Endodermal cell (in vitro differentiated cells): ENCODE measurements around the gene FUZ. TPM values are rescaled to one million over a fixed set of nuclear protein-coding genes. Genes with fewer than 3 reads are reported as not detected.

ENCODE experiments used
- DNase-seq: peaks from one replicate; pipeline ENCODE4 v3.0.0-alpha.2; 2017
- H3K27ac ChIP-seq: 2 replicates; pipeline ENCODE4 v1.5.1; 2013; ENCODE audit warnings: mild to moderate bottlenecking, low read depth, low read length, moderate library complexity
- H3K27me3 ChIP-seq: 2 replicates; pipeline ENCODE4 v1.6.1; 2013; ENCODE audit warnings: mild to moderate bottlenecking, low read length, moderate library complexity; ENCODE audit not compliant: insufficient read depth, control insufficient read depth, poor library complexity, severe bottlenecking
- H3K36me3 ChIP-seq: 2 replicates; pipeline ENCODE4 v1.7.0; 2013; ENCODE audit warnings: mild to moderate bottlenecking, low read length, moderate library complexity; ENCODE audit not compliant: control insufficient read depth, insufficient read depth
- H3K4me1 ChIP-seq: one replicate; pipeline ENCODE4 v1.7.0; 2013; ENCODE audit warnings: low read length; ENCODE audit not compliant: control insufficient read depth, insufficient read depth
- H3K4me3 ChIP-seq: 2 replicates; pipeline ENCODE4 v1.5.1; 2013; ENCODE audit warnings: mild to moderate bottlenecking, low read length, moderate library complexity
- H3K9ac ChIP-seq: 2 replicates; pipeline ENCODE4 v1.6.1; 2013; ENCODE audit warnings: mild to moderate bottlenecking, low read length, moderate library complexity; ENCODE audit not compliant: poor library complexity, severe bottlenecking; ENCODE audit errors: extremely low read depth
- H3K9me3 ChIP-seq: 2 replicates; pipeline ENCODE4 v1.6.1; 2013; ENCODE audit warnings: mild to moderate bottlenecking, low read length, moderate library complexity; ENCODE audit not compliant: control insufficient read depth
- H3K27ac Mint-ChIP-seq: 2 replicates; pipeline ENCODE4 v1.8.0; 2020; ENCODE audit warnings: mixed read lengths
- H3K27me3 Mint-ChIP-seq: 2 replicates; pipeline ENCODE4 v1.8.0; 2021; ENCODE audit warnings: mild to moderate bottlenecking, mixed read lengths; ENCODE audit not compliant: insufficient read depth
- H3K36me3 Mint-ChIP-seq: 2 replicates; pipeline ENCODE4 v1.8.0; 2020; ENCODE audit warnings: low read depth, mixed read lengths
- H3K4me1 Mint-ChIP-seq: 2 replicates; pipeline ENCODE4 v1.8.0; 2020; ENCODE audit warnings: mixed read lengths
- H3K4me3 Mint-ChIP-seq: 2 replicates; pipeline ENCODE4 v1.8.0; 2020; ENCODE audit warnings: mild to moderate bottlenecking, moderate library complexity, mixed read lengths
- H3K9me3 Mint-ChIP-seq: 2 replicates; pipeline ENCODE4 v1.8.0; 2020; ENCODE audit warnings: mild to moderate bottlenecking, mixed read lengths
- WGBS, 2 experiments: methylation state at CpG; one replicate each; pipeline versions ENCODE4 v1.1.5 to v1.1.7; 2013; ENCODE audit warnings: missing lambda C conversion rate in 2 of 2, mixed read lengths in 1 of 2; ENCODE audit not compliant: insufficient coverage in 1 of 2, insufficient read length in 1 of 2; 5-methylcytosine and 5-hydroxymethylcytosine counted together
- total RNA-seq, 2 donors: library from RNA; stranded (reverse); fragmentation: NEBNext Ultra II Directional in 1 of 2; extraction: Animal tissue kit (Norgen Biotek cat#: 25700) in 1 of 2; gene quantifications; 2 replicates in 1 of 2; 3 replicates in 1 of 2; pipeline ENCODE4 v1.2.1, GENCODE V29; 2021
- TF ChIP-seq, protein P1 (sequence below): fragments of 200-600 bp; sonication (generic); conservative IDR thresholded peaks from 2 replicates; pipeline ENCODE4 v1.5.0; 2021; ENCODE audit warnings: antibody characterized with exemption, mild to moderate bottlenecking

Gene FUZ
- total RNA-seq, 2 donors from 2014 or later: 26.1 to 41.2 TPM

DNA sequence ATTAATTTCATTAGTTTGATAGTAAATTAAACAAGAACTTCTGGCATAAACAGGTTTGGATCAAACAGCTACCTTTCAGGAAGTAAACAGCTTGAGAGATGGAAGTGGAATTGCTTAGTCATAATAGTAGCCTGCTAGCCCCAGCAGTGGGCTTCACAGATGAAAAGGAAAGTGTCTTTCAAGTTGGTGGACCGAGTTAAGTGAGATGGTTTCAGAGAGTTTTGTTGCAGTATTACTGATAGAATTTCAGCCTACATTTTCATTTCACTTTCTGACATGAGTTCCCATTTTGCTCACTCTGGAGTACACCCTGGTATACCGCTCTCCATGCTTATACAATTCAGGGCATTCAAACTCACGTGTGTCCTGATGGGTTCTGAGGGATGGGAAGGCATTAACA, 35.8 kb upstream of the FUZ start:
- Histone ChIP-seq H3K4me1 (peaks cover 5% of the 10 kb centered on the region), H3K36me3 (peaks cover 12% of the 10 kb centered on the region), H3K4me3 (no peak overlapping the region), H3K27me3 (no peaks in the 10 kb centered on the region), H3K9me3 (peaks cover 7% of the 10 kb centered on the region), H3K27ac (no peak overlapping the region), H3K9ac (no peak overlapping the region)
- no peak overlapping the region for H3K27ac Mint-ChIP-seq
- TF ChIP-seq, protein P1, sequence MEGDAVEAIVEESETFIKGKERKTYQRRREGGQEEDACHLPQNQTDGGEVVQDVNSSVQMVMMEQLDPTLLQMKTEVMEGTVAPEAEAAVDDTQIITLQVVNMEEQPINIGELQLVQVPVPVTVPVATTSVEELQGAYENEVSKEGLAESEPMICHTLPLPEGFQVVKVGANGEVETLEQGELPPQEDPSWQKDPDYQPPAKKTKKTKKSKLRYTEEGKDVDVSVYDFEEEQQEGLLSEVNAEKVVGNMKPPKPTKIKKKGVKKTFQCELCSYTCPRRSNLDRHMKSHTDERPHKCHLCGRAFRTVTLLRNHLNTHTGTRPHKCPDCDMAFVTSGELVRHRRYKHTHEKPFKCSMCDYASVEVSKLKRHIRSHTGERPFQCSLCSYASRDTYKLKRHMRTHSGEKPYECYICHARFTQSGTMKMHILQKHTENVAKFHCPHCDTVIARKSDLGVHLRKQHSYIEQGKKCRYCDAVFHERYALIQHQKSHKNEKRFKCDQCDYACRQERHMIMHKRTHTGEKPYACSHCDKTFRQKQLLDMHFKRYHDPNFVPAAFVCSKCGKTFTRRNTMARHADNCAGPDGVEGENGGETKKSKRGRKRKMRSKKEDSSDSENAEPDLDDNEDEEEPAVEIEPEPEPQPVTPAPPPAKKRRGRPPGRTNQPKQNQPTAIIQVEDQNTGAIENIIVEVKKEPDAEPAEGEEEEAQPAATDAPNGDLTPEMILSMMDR: no peak
- H3K4me1 Mint-ChIP-seq: peaks cover 21% of the 10 kb centered on the region
- H3K36me3 Mint-ChIP-seq: peaks cover 30% of the 10 kb centered on the region
- no peak for DNase-seq
- no peak overlapping the region for H3K4me3 Mint-ChIP-seq
- H3K27me3 Mint-ChIP-seq: no peaks in the 10 kb centered on the region
- WGBS, 2 experiments: 92 to 99% methylated on average over 2 to 3 of the region's 3 CpGs
- H3K9me3 Mint-ChIP-seq: peaks cover 7% of the 10 kb centered on the region

DNA sequence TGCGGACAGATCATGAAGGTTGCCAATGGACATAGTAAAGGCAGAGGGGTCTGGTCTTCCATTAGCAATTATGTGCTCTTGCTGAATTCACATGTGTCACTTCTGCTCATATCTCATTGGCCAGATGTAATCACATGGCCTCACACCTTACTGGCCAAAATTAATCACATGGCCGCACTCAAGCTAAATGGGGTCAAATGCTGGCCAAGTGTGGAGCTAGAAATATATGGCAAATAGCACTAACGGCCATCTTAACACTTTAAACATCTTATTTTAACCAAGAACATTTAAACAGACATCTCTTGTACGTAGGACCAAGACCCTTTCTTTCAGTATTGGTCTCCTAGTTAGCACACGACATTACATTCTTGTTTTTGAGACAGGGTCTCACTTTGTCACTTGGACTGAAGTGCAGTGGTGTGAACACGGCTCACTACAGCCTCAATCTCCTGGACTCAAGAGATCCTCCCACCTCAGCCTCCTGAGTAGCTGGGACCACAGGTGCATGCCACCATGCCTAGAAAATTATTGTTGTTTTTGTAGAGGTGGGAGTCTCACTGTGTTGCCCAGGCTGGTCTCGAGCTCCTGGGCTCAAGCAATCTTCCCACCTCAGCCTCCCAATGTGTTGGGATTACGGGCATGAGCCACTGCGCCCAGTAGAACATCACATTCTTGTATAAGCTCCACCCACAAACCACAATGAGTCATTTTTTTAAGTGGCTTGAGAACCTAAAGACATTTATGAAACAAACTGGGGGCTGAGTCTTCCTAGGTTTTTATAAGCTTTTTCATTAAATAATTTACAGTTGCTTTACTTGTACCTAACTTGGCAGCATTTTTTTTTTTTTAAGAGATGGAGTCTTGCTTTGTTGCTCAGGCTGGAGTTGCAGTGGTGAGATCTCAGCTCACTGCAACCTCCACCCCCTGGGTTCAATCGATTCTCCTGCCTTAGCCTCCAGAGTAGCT, 34.9 kb upstream of the FUZ start:
- H3K4me1 Mint-ChIP-seq: peaks cover 16% of the 10 kb centered on the region
- Histone ChIP-seq H3K36me3 (peaks cover 12% of the 10 kb centered on the region), H3K27me3 (no peaks in the 10 kb centered on the region), H3K4me1 (peaks cover 5% of the 10 kb centered on the region), H3K9me3 (peaks cover 7% of the 10 kb centered on the region), H3K9ac (no peak overlapping the region), H3K4me3 (no peak overlapping the region), H3K27ac (no peak overlapping the region)
- H3K36me3 Mint-ChIP-seq: peaks cover 30% of the 10 kb centered on the region
- peaks cover 7% of the 10 kb centered on the region for H3K9me3 Mint-ChIP-seq
- no peaks in the 10 kb centered on the region for H3K27me3 Mint-ChIP-seq
- H3K27ac Mint-ChIP-seq: no peak overlapping the region
- no peak overlapping the region for H3K4me3 Mint-ChIP-seq
- TF ChIP-seq, protein P1: no peak
- WGBS, 2 experiments: 89 to 95% methylated on average over 9 to 10 of the region's 10 CpGs
- DNase-seq: no peak

DNA sequence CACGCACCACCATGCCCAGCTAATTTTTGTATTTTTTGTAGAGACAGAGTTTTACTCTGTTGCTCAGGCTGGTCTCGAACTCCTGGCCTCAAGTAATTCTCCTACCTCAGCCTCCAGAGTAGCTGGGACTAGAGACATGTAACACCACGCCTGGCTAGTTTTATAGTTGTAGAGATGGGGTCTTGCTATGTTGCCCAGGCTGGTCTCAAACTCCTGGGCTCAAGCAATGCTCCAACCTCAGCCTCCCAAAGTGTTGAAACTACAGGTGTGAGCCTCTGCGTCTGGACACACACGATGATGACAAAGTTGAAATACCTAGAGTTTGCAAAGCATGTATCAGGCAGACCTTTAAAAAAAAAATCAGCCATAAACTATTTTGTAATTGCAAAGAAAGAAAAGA, 33.3 kb upstream of the FUZ start:
- peaks cover 23% of the 10 kb centered on the region for H3K36me3 Mint-ChIP-seq
- Histone ChIP-seq H3K4me1 (no peaks in the 10 kb centered on the region), H3K4me3 (no peak overlapping the region), H3K36me3 (peaks cover 12% of the 10 kb centered on the region), H3K27me3 (no peaks in the 10 kb centered on the region), H3K9ac (no peak overlapping the region), H3K27ac (no peak overlapping the region), H3K9me3 (peaks cover 7% of the 10 kb centered on the region)
- no peak for DNase-seq
- TF ChIP-seq, protein P1: no peak
- no peaks in the 10 kb centered on the region for H3K27me3 Mint-ChIP-seq
- H3K27ac Mint-ChIP-seq: no peak overlapping the region
- WGBS, 2 experiments: 63 to 77% methylated on average over 3 to 5 of the region's 5 CpGs
- peaks cover 6% of the 10 kb centered on the region for H3K4me1 Mint-ChIP-seq
- H3K9me3 Mint-ChIP-seq: peaks cover 7% of the 10 kb centered on the region
- H3K4me3 Mint-ChIP-seq: no peak overlapping the region
